ENCODE measurements around the gene ISLR.
A peak's percentile ranks its signal among the peaks of the same experiment; 100 is the strongest.

The ISLR gene, protein sequence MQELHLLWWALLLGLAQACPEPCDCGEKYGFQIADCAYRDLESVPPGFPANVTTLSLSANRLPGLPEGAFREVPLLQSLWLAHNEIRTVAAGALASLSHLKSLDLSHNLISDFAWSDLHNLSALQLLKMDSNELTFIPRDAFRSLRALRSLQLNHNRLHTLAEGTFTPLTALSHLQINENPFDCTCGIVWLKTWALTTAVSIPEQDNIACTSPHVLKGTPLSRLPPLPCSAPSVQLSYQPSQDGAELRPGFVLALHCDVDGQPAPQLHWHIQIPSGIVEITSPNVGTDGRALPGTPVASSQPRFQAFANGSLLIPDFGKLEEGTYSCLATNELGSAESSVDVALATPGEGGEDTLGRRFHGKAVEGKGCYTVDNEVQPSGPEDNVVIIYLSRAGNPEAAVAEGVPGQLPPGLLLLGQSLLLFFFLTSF

DNA sequence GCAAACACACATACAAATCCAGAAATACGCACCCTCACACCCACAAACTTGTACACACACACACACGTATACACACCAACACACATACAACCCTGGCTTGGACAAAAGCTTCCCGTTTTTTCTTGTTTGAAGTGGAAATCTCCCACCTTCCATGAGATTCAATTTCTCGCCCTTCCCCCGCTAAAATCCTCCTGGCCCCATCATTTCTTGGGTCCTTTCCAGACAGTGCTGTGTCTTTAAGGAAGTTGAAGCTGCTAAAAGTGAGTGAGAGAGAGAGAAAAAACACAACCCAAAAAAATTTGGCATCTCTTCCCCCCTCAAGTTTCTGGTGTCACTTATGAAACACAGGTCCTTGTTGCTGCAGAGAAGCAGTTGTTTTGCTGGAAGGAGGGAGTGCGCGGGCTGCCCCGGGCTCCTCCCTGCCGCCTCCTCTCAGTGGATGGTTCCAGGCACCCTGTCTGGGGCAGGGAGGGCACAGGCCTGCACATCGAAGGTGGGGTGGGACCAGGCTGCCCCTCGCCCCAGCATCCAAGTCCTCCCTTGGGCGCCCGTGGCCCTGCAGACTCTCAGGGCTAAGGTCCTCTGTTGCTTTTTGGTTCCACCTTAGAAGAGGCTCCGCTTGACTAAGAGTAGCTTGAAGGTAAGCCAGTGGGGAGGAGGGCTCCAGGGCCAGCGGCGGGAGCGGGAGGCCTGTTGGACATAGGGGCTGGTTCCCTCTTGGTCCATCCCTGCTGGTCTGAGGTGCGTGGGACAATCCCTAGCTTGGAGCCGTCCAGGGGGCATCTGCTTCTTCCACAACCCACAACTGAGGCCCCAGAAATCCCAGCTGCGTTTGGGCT lies at the start of gene ISLR:
TSS of gene ISLR (plus strand) at position 331 of the 839 bp plus-strand sequence. CDS start 1,149 bp downstream, outside the sequence.
- DNase-seq = no peak

DNA sequence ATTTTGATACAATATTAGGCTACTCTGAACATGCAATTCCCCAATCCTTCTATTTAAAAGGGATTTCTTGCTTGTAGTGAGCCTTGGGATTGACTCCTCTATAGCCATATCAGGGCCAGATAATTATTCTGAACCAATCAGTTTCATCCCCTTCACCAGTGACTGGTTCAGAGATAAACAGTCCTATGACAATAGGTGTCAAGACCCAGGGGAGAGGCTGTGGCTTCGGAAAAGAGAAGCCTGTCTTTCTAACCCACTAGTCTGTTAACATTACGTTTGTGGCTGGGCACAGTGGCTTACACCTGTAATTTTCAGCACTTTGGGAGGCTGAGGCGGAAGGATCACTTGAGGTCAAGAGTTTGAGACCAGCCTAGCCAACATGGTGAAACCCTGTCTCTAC lies 49.3 kb upstream of the ISLR start:
- DNase-seq = no peak

DNA sequence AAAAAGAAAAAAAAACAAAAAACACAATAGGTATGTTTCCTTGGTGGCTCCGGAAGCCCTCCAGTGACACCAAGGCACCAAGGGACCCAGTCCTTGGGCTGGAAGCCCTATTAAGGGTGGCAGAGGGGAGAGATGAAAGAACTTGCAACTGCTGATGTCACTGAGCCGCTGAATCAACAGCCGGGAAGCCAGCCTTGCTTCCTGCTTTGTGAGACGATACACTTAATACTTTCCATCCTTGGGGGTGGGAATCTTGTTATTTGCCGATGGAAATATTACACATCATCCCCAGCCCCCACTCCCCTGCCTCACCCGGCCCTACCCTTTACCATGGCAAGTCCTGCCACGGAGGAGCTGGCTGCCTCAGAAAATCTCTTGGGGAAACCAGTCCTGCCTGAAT lies 48.8 kb upstream of the ISLR start:
- no peak for DNase-seq

DNA sequence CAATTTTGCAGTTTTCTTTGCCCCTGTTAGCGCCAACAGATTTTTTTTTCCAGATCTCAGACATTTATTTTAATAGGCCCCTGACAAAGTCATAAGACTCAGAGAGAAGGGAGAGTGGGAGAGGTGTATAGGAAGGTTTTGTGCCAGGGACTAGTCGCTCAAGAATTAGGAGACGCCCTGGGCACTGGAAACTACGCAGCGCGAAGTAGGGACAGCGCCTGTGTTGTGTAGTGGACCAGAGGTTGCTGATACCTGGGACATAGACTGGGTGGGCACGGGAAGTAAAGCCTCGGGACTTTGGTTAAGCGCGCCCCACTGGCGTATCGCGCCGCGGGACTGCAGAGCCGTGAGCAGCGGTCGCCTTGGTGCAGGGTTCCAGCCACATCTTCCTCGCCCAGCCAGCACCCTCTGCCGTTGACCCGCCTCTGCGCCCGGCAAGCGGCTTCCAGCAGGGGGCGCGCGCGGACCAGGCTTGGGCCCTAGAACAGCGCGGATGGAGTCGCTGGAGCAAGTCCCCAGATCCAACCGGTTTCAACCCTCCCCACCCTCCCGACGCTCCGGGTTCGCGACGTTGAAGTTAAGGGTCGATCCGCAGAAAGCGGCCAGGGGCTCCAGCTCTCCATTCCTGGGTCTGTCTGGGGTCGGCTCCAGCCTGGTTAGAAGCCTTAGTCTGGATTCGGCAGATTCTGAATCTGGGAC lies 46.1 kb upstream of the ISLR start:
- DNase-seq = peak; percentile 76

DNA sequence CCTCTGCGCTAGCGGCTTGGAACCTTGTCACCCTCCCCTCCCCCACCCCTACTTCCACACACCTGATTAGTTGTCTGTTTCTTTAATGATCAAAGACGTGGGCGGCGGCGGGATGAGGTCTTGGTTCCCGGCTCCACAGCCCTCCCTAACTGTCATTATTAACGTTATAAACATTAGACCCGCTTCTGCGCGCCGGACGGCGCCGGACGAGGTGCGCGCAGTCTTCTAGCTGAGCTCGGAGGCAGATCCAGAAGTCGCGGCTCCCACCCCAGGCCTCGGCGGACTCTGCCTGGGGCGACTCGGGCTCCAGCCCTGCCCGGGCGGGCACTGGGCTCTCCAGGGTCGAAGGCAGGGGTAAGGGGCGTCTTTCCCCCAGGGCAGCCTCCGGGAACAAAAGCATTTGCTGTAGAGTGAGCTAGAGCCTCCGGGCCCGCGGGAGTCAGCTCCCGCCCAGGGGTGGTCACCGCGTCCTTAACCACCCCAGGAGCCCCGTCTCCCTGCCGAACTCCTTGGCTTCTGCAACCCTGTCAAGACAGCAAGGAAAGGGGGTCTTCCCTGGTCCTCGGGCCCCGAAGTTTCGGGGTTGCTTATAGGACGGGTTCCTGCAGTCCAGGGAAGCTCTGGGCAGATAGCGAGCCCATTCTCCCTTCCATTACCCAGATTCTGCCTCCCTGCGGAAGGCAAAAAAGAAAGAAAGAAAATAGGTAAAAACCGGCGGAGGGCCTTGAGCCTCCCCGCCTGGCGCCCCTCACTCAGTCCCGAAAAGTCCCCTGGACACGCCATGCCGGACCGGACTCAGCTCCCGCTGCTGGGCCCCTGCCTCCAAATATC lies 45.3 kb upstream of the ISLR start:
- no peak for DNase-seq

DNA sequence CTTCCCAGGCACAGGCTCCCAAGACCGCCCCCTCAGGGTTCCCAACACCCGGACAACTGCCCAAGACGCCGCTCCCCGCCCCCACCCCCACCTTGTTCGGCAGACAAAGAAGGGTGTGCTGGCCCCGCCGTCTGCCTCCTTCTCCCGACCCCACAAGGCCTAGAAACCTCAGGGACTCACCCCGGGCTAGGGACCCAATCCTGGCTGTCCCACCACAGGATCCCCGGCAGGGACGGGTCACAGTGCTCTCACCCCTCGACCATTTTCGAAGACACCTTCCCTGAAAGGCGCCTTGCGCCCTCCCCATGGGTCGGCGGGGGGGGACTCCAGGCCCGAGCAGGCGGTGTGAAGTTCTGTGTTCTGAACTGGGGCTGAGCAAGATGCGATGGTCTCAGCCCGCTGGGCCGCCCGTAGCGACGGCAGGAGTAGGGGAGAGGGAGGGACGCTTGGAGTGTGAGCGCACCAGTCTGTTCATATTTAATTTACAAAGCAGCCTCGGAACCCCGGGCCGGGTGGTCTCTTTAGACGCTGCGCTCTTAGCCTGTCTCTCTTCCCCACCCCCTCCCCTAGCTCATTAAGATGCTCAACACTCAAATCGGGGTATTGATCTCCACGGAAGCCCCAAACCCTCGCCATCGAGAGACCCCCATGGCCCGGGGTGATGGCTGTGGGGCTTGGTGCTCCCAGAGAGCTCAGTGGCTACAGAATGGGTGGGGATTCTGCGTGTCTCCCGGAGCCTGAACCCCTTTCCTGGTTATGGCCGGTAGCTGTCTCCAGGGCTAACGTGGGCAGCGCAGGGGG lies 44.5 kb upstream of the ISLR start:
- peak; percentile 12 for DNase-seq

DNA sequence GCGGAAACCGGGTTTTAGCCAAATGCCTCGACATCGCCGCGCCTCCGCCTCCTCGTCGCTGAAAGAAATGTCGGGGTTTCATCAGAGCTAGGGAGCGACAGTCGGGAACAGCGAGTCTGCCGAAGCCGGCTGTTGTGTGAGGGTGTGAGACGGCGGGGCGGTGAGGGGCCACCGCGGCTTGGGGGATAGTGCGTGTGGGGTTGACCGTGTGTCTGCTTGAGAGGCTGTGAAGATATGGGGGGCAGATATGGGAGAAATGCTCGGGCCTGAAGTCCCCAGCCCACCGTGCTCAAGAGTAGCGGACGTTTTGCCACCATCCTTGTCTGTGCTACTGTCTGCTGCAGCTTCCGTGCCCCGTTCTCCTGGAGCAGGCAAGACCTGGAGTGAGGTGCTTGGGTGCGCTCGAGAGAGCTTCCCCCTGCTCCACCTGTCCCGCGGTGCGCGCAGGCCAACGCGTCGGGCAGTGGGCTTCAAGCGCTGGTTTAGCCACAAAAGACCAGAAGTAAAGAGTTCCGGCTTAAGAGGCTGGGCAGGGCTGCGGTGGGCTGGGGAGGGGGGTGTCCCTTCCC lies 43.8 kb upstream of the ISLR start:
- no peak for DNase-seq

DNA sequence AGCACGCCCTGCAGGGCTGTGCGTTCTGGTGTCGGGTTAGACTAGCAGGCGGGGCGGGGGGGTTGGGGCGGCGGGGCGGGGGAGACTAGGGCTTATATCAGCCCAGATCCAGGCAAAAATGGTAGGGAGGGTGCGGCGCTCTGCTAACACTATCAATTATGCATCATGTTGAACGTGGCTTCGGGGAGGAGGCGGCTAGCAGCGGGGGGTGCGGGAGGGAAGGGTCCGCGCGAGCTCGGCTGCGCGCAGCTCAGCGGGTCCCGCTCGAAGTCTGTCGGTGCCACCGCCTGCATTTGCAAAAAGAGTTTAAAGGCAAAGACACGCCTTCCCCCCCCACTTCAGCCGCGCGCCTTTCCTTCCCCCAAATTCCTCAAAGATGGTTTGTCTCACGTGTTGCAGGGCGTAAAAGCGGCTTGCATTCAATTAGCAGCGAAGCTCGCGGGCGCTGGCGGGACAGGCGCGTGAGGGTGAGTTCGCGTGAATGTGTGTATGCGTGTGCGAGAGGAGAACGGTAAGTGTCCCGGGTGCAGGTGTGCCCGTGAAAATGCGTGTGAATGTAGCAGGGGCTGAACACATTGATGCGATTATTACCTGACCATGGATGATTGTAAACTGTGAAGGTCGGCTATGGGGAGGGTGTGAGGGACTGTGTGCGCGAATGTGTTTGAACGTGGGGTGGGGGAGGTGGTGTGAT lies 43.2 kb upstream of the ISLR start, which contains the start of gene ISLR2:
TSS of gene ISLR2 (plus strand) at position 432 of the 694 bp plus-strand sequence. CDS start 2,169 bp downstream, outside the sequence.
- no peak for DNase-seq

DNA sequence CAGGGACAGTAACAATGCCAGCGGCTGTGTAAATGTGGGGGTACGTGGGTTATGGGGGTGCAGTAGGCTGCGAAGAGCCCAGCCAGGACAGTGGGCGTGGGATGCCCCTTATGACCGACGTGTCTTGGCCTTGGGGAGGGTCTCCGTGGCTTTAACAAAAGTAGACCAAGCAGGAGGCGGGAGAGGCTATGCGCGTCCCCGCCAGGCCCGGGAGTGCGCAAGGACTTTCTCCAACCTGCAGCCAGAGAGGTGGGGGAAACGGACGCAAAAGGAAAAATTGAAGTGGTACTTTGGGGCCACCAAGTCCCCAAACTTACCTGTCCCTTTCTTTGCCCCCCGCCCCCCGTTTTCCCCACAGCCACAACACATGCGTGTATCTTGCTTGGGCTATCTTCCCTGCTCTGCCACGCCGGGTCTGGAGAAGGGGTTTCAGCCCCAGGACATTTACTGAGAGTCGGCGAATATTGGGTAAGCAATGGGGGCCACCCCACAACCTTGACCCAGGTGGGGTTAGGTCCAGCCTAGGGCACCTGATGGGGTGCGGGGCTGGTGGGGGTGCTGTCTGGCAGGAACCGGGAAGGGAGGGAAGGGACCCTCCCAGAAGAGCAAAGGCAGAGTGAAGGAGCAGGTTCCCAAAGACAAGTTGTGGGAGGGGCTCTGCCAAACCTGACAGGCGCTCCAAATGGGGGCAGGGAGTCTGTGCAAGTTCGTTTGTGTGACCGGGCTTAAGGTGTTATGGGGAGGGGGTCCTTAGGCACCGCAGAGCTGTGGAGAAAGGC lies 42.5 kb upstream of the ISLR start:
- no peak for DNase-seq

DNA sequence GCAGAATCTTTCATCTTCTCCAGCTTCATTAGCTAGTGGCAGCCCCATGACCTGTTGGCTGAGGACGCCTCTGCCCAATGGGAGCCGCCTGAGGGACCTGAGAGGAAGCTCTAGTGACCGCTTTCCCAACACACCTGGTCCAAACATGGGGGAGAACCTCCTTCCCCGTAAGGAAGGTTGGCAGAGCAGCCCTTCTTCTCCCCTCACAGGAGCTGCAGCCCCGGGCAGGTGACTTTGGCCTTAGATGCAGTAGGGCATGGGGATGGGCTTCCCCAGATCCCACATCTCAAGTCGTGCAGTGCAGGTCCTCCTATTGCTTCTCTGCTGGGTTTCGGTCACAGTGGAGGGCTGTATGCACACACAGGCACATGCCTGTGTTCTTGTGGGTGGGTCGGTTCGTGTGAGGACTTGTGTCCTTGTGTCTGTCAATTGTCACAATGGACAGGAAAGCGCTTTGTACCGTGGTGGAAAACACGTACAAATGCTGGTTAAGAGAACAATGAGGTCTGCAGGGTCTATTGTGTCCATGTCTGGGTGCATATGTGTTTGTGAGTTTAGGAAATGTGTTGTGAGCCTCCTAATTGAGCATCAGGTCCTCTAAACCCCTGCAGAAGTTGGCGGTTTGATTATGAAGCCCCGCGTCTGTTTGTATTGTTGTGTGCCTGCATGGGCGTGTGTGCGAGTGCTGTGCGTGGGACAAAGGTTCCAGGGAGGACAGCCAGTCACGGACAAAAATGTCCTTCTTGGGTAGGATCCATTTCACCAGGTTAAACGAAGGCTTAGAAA lies 41.7 kb upstream of the ISLR start:
- DNase-seq = no peak

DNA sequence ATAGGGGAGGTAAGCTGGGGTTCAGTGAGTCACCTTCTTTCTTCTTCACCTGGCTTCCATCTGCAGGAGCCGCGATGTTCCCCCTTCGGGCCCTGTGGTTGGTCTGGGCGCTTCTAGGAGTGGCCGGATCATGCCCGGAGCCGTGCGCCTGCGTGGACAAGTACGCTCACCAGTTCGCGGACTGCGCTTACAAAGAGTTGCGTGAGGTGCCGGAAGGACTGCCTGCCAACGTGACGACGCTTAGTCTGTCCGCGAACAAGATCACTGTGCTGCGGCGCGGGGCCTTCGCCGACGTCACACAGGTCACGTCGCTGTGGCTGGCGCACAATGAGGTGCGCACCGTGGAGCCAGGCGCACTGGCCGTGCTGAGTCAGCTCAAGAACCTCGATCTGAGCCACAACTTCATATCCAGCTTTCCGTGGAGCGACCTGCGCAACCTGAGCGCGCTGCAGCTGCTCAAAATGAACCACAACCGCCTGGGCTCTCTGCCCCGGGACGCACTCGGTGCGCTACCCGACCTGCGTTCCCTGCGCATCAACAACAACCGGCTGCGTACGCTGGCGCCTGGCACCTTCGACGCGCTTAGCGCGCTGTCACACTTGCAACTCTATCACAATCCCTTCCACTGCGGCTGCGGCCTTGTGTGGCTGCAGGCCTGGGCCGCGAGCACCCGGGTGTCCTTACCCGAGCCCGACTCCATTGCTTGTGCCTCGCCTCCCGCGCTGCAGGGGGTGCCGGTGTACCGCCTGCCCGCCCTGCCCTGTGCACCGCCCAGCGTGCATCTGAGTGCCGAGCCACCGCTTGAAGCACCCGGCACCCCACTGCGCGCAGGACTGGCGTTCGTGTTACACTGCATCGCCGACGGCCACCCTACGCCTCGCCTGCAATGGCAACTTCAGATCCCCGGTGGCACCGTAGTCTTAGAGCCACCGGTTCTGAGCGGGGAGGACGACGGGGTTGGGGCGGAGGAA lies 40.5 kb upstream of the ISLR start:
- DNase-seq = no peak

DNA sequence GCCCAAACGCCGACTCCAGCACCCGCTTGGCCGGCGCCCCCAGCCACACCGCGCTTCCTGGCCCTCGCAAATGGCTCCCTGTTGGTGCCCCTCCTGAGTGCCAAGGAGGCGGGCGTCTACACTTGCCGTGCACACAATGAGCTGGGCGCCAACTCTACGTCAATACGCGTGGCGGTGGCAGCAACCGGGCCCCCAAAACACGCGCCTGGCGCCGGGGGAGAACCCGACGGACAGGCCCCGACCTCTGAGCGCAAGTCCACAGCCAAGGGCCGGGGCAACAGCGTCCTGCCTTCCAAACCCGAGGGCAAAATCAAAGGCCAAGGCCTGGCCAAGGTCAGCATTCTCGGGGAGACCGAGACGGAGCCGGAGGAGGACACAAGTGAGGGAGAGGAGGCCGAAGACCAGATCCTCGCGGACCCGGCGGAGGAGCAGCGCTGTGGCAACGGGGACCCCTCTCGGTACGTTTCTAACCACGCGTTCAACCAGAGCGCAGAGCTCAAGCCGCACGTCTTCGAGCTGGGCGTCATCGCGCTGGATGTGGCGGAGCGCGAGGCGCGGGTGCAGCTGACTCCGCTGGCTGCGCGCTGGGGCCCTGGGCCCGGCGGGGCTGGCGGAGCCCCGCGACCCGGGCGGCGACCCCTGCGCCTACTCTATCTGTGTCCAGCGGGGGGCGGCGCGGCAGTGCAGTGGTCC lies 39.7 kb upstream of the ISLR start:
- no peak for DNase-seq

DNA sequence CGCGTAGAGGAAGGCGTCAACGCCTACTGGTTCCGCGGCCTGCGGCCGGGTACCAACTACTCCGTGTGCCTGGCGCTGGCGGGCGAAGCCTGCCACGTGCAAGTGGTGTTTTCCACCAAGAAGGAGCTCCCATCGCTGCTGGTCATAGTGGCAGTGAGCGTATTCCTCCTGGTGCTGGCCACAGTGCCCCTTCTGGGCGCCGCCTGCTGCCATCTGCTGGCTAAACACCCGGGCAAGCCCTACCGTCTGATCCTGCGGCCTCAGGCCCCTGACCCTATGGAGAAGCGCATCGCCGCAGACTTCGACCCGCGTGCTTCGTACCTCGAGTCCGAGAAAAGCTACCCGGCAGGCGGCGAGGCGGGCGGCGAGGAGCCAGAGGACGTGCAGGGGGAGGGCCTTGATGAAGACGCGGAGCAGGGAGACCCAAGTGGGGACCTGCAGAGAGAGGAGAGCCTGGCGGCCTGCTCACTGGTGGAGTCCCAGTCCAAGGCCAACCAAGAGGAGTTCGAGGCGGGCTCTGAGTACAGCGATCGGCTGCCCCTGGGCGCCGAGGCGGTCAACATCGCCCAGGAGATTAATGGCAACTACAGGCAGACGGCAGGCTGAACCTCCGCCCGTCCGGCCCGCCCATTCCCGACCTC lies 39.0 kb upstream of the ISLR start:
- no peak for DNase-seq

DNA sequence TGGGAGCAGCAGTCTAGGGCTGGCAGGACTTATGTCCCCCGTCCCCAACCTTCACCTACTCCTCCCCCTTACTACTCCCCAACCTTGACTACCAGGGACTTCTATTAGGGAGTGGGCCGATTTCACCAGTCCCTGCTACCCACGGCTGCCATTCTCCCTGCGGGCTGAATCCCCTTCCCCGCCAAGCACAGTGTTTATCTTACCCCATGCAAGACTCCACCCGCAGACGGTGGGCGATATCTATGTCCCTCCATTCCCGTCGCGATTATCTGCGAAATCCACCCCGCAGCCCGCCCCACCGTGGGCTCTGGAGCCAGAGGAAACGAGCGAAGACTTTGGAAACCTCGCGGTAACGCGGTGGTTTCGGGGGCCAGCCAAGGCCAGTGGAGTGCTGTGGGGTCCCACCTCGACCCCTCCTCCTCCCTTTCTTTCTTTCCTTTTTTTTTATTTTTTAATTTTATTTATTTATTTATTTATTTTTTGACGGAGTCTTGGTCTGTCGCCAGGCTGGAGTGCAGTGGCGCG lies 38.4 kb upstream of the ISLR start:
- no peak for DNase-seq

DNA sequence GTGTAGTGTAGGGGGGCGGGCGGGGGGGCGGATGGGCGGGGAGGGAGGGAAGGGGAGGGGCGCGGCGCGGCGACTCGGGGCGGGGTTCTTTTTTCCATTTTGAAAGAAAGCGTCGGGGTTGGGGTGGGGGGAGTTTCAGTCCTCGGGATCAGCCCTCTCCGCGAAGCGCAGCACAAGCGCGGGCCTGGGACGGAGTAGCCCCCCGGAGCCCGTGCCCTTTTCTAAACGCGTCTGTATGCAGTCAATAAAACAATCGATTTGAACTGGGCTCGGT lies 37.0 kb upstream of the ISLR start:
- DNase-seq = no peak

DNA sequence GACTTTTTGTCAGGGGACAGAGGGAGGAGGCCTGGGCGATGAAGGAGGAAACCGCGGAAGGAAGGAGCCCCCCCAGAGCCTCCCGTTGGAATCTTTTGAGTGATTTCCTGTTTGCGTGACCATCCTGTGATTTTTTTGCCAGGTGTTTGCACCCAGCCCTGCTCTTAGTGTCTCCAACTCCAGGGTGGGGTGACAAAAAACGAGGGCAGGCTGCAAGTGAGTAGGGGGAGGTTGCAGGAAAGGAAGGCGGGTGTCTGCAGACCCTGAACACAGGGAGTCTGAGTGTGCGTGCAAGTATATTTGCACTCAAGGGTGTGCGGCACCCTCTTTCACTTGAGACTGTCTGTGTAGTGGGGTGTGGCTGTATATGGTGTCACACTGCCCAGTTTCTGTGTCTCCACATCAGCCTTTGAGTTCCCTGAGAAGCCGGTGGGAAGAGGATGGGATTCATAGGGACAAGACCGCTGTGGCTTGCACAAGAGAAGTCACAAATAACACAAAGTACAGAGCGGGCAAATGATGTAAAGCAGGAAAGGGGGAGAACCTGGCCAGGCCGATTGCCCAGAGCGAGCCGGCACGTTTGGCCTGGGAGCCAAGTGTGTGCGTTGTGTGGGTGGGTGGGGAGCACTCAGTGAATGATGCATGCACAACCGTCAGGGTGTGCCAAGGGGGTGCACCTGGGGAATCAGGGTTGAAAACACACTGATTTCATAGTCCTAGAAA lies 36.5 kb upstream of the ISLR start:
- no peak for DNase-seq
